Activated CD8-positive, alpha-beta memory T cell treated with anti-CD3 and anti-CD28 coated beads for 48 hours (primary cell): ENCODE results near the gene LRRFIP1.
"Not testable (repeated sequence)": the region's sequence is repeated elsewhere in the genome, so short reads cannot be mapped to it uniquely, and the experiment has no call there.

Experiments used
- DNase-seq, 3 experiments: peaks; one replicate each; pipeline ENCODE4 v3.0.0-alpha.2; 2020; ENCODE audit warnings: low read depth in 2 of 3, low spot score in 2 of 3

The LRRFIP1 gene

DNA sequence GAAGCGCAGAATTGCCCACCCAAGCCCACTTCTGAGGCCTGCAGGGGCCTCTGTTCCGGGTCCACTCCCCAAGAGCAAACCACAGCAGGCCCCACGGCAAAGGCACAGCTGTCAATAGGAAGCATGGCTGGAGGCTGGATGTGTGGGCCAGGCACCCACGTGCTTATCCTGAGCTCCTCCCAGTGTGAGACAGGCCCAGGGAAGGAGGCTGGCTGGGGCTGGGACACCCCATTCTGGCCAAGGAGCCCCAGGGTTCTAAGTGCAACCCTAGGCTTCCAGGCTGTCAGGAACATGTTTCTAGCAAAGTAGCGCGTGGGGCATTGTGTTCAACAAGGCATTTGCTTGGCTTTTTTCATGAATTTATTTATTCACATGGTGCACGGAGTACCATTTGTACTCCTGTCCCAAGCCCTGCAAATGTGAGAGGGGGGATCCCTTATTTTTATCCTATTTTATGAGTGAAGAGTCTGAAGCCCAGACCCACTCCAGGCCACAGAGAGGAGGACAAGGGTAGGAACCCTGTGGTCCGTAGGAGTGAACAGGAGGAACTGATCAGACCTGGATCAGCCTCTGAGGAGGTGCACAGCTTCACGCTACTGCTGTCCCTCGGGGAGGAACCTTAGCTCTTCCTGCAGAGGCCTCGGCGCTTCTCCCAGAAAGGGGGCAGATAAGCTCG, 30.7 kb upstream of the LRRFIP1 start:
- no peak for DNase-seq

DNA sequence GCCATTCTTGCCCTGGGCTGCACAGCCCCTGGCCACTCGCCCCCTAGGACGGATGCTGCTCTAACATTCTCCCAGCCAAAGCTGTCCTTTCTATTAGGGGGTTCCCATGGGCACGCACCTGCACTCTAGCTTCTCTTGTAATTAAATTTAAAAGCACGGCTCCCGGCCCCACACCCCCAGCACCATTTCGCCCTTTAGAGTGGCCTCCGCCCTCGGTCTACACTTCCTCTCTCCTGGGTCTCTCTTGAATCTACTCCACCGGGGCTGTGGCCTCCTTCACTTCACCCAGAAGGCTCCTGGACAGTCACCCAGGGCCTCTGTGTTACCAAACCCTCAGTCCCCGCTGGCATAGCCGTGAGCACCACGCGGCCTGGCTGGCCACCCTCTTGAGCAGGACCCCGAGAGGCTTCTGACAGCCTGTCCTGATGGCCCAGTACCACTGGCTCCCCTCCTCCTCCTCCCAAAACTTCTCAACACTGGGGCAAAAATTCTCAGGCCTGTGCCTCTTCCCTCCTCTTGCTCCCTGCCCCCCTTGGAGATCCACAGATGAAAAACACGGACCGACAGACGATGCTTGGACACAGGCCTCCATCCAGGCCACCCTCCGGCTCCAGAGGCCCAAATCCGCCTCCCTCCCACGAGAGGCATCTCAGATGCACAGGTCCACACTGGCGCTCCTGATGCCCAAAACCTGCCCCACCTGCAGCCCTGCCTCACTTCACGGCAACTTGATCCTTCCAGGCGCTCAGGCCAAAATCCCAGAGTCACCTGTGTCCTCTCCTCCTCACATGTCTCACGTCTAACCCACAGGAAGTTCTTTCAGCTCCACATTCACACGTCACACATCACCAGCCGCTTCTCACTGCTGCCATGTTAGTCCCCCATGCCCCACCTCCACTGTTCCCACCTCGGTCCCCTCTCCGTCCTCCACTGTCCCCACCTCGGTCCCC, 29.9 kb upstream of the LRRFIP1 start:
- DNase-seq, result no peak

GRCh38 chr2:237598468-237599208, 28.7 kb upstream of the LRRFIP1 start:
- DNase-seq, result no peak

DNA sequence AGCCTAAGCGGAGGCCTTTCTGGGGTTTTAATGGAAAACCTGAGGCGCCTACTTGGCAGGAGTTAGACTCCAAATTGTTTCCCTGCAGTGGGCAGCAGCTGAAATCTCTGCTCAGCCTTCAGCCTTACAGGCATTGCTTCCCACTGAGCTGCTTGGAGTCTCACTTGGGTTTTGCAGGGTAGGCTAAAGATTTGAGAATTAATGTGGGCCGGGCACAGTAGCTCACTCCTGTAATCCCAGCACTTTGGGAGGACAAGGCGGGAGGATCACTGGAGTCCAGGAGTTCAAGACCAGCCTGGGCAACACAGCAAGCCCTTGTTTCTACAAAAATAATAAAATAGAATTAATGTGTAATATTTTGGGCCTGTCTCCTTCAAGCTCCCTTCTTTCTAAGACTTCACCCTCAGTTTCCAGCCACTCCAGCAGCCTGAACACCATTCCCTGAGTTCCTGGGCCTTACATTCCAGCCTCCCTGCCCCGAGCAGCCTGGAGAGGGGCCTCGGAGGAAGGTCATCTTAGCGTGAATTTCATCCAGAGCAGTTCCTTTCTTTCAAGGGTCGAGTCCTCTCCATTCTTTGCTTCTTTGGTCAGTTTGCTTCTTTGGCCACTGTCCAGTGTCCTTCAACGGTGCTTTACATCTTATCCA, 27.8 kb upstream of the LRRFIP1 start:
- DNase-seq, result no peak

DNA sequence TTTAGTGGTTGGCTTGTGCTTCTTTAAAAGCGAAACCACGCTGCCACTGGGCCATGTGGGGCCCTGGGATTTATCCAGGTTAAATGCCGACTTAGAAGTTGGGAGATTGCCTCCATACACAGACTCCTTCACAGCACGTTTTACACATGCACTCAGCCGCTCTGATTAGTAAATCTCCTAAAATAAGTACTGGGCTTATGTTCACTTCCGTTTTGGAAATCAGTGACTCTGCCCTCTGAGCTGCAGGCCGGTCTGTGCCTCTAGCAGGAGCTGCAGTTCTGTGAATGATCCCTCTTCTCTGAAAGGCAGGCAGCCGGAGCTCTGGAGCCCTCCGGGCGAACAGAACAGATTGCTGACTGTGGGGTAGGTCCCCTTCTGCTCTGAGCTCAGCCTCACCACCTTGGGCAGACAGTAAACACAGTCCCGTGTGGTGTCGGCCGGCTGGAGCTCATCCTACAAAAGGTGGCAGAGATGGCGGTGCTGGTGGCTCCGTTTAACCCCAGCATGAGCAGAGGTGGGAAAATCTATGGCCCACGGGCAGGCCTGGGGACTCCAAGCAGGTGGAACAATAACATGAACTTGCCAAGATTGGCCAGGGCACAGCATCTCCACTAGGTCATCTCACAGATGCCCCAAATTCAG, 27.1 kb upstream of the LRRFIP1 start:
- no peak for DNase-seq

DNA sequence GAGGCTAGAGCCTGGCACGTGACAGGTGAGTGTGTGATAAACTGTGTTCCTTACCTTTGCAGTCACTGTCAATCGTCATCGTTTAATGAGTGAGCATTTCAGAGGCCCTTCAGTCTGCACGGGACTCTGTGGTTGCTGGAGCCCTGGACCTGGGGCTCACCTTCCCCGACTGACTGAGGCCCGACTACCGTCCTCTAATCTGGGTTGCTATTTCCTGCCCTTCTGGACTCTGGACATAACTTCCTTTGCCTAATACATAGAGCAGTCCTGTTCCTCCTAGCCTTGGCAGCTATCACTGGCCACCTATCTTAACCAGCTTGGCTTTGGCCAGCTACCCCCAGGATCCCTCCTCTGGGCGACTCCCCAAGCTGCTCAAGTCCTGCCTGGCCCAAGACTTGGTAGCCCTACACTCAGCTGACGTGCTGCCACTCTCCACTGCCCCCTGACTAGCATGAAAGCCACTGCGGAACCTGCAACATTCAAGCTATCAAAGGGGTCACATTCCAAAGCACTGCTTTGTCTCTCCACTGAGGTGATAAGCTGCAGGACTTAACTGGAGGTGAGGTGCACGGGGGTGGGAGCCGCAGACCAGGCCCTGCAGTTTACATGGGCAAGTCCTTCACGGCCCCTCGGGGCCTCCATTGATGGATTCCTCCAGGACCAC, 25.8 kb upstream of the LRRFIP1 start:
- no peak for DNase-seq

GRCh38 chr2:237602409-237602808, 25.0 kb upstream of the LRRFIP1 start:
- no peak for DNase-seq

DNA sequence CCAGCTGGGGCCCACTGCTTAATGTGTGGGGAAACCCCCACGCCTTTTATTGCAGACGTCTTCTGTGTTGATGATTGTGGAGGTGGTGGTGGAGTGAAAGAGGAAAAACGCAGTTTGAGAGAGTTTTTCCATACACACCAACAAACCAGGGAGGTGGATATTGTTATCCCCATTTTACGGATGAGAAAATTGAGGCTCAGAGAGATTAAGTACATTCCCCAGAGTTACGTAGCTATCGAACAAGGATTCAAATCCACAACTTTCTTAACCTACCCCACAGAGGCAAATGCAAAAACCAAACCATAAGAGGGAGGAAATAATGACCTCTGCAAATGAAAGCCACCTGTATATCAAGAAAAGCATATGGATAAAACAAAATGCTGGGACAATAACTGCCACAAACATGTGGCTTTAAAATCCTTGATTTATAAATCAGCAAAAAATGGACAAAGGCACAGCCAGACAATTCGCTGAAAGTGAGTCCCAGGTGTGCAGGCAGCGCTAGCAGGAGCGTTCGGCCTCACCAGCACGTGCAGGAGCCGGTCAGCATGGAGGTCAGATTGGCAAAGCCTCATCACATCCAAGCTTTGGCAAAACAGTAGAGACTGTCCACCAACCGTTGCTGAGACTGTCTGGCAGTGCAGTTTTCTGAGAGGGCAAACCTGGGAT, 24.2 kb upstream of the LRRFIP1 start:
- no peak for DNase-seq

- no peak for DNase-seq
These were observed 23.5 kb upstream of the LRRFIP1 start for GRCh38 chr2:237603718-237604362.

DNA sequence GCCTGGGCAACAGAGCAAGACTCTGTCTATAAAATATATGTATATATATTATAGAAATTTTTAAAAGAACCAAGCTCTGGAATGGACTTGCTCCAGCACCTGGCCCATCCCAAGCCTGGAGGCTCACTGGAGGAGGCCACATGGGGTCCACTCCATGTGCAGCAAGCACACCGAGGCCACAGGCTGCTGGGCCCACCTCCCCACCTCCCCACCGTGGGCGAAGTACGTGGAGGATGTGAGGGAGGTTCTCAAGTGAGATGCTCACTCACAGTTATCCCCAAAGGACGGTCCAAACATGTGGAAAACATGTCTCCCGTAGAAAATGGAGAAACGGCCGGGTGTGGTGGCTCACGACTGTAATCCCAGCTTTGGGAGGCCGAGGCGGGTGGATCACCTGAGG, 23.0 kb upstream of the LRRFIP1 start:
- DNase-seq, result no peak

DNA sequence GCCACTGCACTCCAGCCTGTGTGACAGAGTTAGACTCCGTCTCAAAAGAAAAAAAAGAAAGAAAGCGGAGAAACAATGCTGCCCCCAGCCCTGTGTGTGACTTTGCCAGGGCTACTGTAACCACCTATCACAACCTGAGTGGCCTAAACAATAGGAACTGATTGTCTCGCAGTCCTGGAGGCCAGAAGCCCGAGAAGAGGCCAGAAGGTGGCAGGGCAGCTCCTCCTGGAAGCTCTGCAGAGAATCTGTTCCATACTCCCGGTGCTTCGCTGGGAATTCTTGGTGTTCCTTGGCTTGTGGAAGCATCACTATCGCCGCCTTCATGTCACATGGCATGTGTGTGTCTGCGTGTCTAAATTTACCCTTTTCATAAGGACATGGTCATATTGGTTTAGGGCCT, 22.4 kb upstream of the LRRFIP1 start:
- DNase-seq, result no peak

DNA sequence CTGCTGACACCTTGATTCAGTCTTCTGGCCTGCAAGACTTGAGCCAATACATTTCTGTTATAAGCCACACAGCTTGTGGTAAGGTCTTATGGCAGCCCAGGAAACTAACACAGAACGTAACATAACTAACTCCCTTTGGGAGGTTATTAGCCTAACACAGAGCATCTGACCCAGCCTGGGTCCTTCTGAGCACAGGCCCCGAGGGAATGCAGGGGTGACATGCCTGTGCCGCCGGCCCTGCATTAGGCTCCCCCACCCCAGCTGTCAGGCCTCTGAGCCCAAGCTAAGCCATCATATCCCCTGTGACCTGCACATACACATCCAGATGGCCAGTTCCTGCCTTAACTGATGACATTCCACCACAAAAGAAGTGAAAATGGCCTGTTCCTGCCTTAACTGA, 20.9 kb upstream of the LRRFIP1 start:
- not testable (repeated sequence) for DNase-seq

DNA sequence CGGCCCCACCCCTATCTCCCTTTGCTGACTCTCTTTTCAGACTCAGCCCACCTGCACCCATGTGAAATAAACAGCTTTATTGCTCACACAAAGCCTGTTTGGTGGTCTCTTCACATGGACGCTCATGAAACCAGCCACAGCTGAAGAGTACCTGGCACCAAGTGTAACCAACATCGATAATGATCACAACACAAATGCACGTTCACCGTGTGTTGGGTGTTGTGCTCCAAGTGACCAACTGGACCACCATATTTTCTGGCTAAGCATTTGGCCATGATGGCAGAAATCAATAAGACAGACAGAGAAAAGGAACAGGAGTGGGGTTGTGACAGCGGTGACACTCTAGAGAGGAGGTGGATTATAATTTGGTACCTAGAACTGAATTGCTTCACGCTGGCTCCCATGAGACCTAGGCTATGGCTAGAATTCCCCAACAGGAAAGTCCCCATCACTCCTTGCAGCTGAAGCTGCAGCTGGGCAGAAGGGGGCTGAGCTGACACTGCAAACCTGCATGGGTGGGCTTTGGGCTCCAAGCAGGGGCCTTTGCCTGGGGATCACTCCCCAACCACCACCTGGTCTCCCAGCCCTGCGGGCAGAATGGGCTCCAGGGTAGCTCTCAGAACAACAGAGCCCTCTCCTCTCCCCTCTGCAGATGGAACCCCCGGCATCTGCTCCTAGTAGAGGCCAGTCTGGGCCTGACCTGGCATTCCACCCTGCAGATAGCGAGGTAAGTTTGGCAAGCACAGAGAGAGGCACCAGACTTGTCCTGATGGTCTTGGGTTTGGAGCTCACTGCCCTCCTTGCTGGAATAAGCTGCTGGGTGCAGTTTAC, 14.6 kb upstream of the LRRFIP1 start:
- no peak for DNase-seq

DNA sequence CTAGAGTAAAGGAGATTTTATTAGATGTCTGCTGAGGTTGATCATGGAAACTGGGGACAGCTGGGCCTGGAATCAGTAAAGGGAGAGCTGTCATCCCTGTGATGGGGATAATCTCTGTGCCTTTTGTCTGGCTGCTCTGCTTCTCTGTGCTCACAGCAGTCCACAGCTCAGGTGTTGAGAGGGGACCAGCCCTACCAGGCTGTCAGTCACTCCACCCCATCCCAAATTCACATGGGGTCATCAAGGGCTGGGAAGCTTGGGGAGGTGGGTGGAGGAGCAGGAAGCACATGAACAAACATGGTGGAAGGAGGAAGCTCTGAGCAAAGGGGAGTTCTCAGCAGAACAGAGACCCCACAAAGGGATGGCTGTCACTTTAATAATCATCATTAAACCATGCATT, 13.7 kb upstream of the LRRFIP1 start:
- no peak for DNase-seq

DNA sequence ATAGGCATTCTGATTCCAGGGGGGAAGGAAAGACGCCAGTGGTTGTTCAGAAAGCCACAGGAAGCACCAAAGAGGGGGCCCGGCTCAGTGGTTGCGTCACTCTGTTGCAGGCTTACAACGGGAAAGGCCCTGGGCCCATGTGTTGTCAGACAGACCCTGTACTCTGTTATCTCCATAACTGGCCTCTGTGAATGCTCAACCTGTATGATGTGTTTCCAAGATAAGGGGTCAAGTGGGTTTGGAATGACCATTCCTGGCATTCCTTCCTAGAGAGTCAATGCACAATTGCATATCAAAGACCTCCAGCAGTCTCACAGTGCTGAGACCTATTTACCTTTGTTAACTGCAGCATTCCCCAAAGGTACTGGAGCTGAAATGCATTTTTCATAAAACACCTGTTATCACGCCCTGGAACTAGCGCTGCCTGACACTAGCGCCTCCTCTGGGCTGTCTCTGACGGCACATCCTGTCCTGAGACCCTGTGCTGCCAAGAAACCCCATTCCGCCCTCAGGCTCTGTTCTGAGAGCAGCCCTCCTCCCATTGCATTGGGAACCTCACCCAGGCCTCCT, 13.2 kb upstream of the LRRFIP1 start:
- DNase-seq, result no peak

DNA sequence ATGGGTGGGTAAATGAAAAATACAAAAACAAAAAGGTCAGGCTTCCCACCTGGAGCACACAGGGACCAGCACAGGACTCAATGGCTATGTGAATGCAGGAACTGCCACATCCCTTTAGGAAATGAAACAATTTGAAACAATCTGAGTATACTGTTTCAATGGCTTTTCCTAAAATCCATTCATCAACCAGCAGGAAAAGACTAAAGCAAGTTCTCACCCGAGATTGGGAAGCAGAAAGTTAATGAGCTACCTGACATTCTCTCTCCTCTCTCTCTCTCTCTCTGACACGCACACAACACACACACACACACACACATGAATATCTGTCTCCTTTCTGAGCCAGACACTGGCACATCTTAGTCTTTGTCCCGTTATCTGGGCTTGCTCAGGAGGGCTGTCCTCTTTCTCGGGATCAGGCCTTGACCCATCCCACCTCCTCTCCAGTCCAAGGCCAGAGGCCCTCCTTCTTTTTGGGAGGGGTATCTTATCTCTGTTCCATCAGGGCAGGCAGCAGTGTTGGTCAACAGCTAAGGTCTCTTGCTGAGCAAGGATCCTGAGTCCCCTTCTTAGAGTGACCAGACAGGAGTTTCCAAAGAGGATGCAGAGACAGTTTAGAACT, 11.6 kb upstream of the LRRFIP1 start:
- no peak for DNase-seq

- DNase-seq, result no peak
These were observed 11.0 kb upstream of the LRRFIP1 start for GRCh38 chr2:237616373-237616733.
